Measurements from ENCODE around the gene FREY1.

- TF ChIP-seq SMARCA4 (IDR thresholded peaks at IDR 0.05) (no peak), ZBTB26 (CRISPR knock-in tag; IDR thresholded peaks at IDR 0.05) (no peak), EZH2 (IDR thresholded peaks at IDR 0.05; ENCODE audit: borderline replicate concordance, low read depth, low read length) (no peak), CREB5 (CRISPR knock-in tag; IDR thresholded peaks at IDR 0.05) (no peak), TCF7L2 (IDR thresholded peaks at IDR 0.05; ENCODE audit: low read depth, low read length) (no peak), MBD1 (CRISPR knock-in tag; IDR thresholded peaks at IDR 0.05) (no peak), E2F1 (CRISPR knock-in tag; IDR thresholded peaks at IDR 0.05) (no peak), MAFK (IDR thresholded peaks at IDR 0.05; ENCODE audit: low read length) (no peak), POLR2A (conservative IDR thresholded peaks at IDR 0.05) (no peak), ZNF174 (CRISPR knock-in tag; IDR thresholded peaks at IDR 0.05) (no peak), HDGF (IDR thresholded peaks at IDR 0.05) (no peak), CTCF (IDR thresholded peaks at IDR 0.05 in 2 of 3, conservative IDR thresholded peaks at IDR 0.05 in 1 of 3; ENCODE audit: insufficient read depth in 2 of 3, low read depth in 1 of 3, low read length in 3 of 3) (no peak), RFX5 (IDR thresholded peaks at IDR 0.05; ENCODE audit: low read depth, low read length) (no peak), ZBTB33 (CRISPR knock-in tag; IDR thresholded peaks at IDR 0.05) (no peak)
These were observed 23.1 kb upstream of the FREY1 start for GRCh38 chr11:45930031-45930794.

All from K562 (cell line).